K562 (cell line): ENCODE measurements around the gene ZNF831.

Source experiments
- FOXK1 ChIP-seq: sonication (generic); formaldehyde crosslinking; IDR thresholded peaks from 2 replicates; pipeline ENCODE4 v1.8.0; 2022; ENCODE audit warnings: missing genetic modification reagents, mild to moderate bottlenecking, borderline replicate concordance
- FOXP1 ChIP-seq: sonication (generic); formaldehyde crosslinking; IDR thresholded peaks from 2 replicates; pipeline ENCODE4 v1.8.0; 2022; ENCODE audit warnings: mild to moderate bottlenecking, missing genetic modification reagents
- NCOR1 ChIP-seq: fragments of 450-650 bp; IDR thresholded peaks from 2 replicates; pipeline ENCODE4 v1.6.1; 2016; ENCODE audit warnings: mild to moderate bottlenecking, moderate library complexity
- PCBP2 ChIP-seq: fragments of 200-400 bp; formaldehyde crosslinking; IDR thresholded peaks from 2 replicates; pipeline ENCODE4 v1.6.1; 2018; ENCODE audit warnings: low read length, low read depth, mild to moderate bottlenecking, moderate library complexity; ENCODE audit not compliant: poor library complexity, severe bottlenecking
- RFX5 ChIP-seq: IDR thresholded peaks from 2 replicates; pipeline ENCODE4 v1.6.1; 2011; ENCODE audit warnings: low read depth, mild to moderate bottlenecking, improper control_type of control experiment, low read length
- SMC3 ChIP-seq: conservative IDR thresholded peaks from 2 replicates; pipeline ENCODE4 v1.6.1; 2011; ENCODE audit warnings: low read depth, low read length, improper control_type of control experiment; ENCODE audit not compliant: insufficient read depth
- TCF3 ChIP-seq: sonication (generic); formaldehyde crosslinking; IDR thresholded peaks from 2 replicates; pipeline ENCODE4 v1.4.0; 2020; ENCODE audit warnings: mild to moderate bottlenecking, missing genetic modification reagents
- TCF7L2 ChIP-seq: fragments of 150-350 bp; IDR thresholded peaks from 2 replicates; pipeline ENCODE4 v1.6.1; 2016; ENCODE audit warnings: low read depth, mild to moderate bottlenecking, low read length, moderate library complexity
- ZFP30 ChIP-seq: fragments of 250-450 bp; sonication (Bioruptor Pico); IDR thresholded peaks from 2 replicates; pipeline ENCODE4 v1.8.0; 2022; ENCODE audit warnings: moderate library complexity, mild to moderate bottlenecking, inconsistent platforms, borderline replicate concordance
- ZNF143 ChIP-seq: sonication (generic); formaldehyde crosslinking; IDR thresholded peaks from 2 replicates; pipeline ENCODE4 v1.9.0; 2022; ENCODE audit warnings: mild to moderate bottlenecking, missing genetic modification reagents
- ZNF778 ChIP-seq: fragments of 450-650 bp; formaldehyde crosslinking; IDR thresholded peaks from 2 replicates; pipeline ENCODE4 v1.4.0; 2020; ENCODE audit warnings: mild to moderate bottlenecking, moderate library complexity

DNA sequence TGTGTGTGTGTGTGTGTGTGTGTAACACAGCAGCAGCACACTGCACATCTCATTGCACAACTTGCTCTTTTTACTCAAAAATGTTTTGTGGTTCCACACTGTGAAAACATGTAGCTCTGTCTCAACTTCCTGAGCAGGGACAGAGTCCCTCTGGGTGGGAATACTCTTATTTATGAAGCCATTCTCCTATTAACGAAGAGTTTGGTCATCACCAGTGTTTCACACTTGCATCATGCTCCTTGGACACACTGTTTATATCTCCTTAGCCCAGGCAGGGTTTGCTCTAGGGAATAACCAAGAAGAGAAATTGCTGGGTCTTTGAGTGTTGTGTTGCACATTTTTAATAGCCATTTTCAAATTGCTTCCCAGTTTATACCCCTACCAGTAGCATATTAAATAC, 53.6 kb downstream of the ZNF831 start:
- TF ChIP-seq SMC3 (no peak), ZNF143 (CRISPR knock-in tag) (no peak), TCF3 (CRISPR knock-in tag) (no peak), FOXK1 (CRISPR knock-in tag) (no peak), NCOR1 (no peak), PCBP2 (no peak), ZNF778 (no peak), ZFP30 (CRISPR knock-in tag) (no peak), TCF7L2 (no peak), RFX5 (no peak), FOXP1 (no peak)
